Measurements from ENCODE around the gene ARID3C. TPM values are rescaled to one million over a fixed set of nuclear protein-coding genes. Genes with fewer than 3 reads are reported as not detected.

ARID3C gene, protein sequence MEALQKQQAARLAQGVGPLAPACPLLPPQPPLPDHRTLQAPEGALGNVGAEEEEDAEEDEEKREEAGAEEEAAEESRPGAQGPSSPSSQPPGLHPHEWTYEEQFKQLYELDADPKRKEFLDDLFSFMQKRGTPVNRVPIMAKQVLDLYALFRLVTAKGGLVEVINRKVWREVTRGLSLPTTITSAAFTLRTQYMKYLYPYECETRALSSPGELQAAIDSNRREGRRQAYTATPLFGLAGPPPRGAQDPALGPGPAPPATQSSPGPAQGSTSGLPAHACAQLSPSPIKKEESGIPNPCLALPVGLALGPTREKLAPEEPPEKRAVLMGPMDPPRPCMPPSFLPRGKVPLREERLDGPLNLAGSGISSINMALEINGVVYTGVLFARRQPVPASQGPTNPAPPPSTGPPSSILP
- under 1 TPM; 0.29 to 0.37 TPM for total RNA-seq

DNA sequence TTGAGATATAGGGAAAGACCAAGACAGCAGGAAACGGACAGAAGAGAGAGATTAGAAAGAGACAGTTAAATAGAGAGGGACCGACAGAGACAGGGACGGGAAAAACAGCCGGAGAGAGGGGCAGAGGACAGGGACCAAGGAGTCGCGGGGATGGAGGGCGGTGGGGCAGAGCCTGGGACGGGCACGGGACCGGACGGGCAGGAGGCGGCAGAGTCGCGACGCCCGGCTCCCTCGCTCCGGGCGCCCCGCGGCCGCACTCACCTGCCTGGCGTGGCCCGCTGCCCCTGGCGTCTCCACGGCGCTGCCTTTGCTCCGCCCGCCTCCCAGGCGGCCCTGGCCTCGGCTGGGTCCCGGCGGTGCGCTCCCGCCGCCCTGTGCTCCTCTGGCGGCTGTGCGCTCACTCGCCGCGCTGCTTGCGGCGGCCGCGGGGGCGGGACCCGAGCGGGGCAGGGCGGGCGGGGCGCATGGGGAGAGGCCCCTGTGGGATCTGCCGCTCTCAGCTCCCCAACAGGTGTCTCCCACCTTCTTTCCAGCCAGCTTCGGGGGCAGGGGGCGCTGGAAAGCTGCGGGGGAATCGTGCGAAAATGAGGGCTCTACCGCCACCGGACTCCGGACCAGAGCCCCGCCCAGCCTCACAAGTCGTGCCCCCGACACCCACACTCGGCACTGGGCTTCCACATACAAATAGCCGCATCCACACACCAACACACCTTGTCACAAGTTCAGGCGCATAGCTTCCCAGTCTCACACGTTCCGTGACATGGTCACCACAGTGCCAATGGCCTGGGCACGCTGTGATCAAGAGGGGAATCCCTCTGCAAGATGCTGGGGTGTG is at the start of gene ARID3C:
ARID3C (minus strand) TSS at position 411 of the 835 bp plus-strand sequence. CDS start 1,052 bp downstream, outside the sequence.
- Mint-ChIP-seq H3K9me3 (no peaks in the 10 kb centered on the region), H3K27me3 (ENCODE audit: low read depth) (peaks cover 53% of the 10 kb centered on the region), H3K4me1 (ENCODE audit: low read depth) (peaks cover 13% of the 10 kb centered on the region), H3K36me3 (ENCODE audit: low read depth) (no peaks in the 10 kb centered on the region), H3K4me3 (peak within 1 kb of the TSS; percentile 66), H3K27ac (no peak within 1 kb of the TSS)
- CTCF ChIA-PET = interaction anchor here (0.9 to 1.8 kb wide), 4 partner anchors 9 to 15 kb away, joined by 3 to 6 read pairs (median 4); partner anchors contain the start of genes DCTN3 and SIGMAR1
- intact Hi-C loops (cut with micrococcal nuclease) = no loop called here
- peak; percentile 34 for DNase-seq

DNA sequence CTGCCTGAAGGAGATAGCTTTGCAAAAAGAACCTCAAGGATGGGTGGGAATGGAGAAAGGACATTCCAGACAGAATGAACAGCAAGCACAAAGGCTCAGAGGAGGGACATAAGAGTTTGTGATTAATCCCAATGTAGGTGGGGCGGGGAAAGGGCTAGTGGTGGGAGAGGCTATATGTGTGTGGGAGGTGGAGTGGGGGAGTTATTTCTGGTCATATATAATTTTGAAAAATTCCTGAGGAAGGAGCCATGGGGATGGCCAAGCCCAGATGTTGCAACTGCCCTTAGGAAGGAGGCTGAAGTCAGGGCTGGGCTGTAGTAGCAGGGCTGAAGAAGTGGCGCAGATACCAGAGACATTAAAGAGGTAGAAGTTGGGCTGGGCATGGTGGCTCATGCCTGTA is 47.0 kb upstream of the ARID3C start:
- Mint-ChIP-seq H3K27ac (no peak overlapping the region), H3K4me1 (ENCODE audit: low read depth) (no peaks in the 10 kb centered on the region), H3K4me3 (no peak overlapping the region), H3K27me3 (ENCODE audit: low read depth) (no peaks in the 10 kb centered on the region), H3K9me3 (no peaks in the 10 kb centered on the region), H3K36me3 (ENCODE audit: low read depth) (no peaks in the 10 kb centered on the region)
- no peak for DNase-seq
- intact Hi-C loops (cut with micrococcal nuclease) = loop anchor here (1.0 kb wide), 1 partner anchor 26 kb away; no protein-coding TSS in a partner anchor
- CTCF ChIA-PET = interaction anchor here (0.6 to 5.7 kb wide), 7 partner anchors 8 to 53 kb away, joined by 3 to 65 read pairs (median 3); partner anchors contain the start of gene CCL21

DNA sequence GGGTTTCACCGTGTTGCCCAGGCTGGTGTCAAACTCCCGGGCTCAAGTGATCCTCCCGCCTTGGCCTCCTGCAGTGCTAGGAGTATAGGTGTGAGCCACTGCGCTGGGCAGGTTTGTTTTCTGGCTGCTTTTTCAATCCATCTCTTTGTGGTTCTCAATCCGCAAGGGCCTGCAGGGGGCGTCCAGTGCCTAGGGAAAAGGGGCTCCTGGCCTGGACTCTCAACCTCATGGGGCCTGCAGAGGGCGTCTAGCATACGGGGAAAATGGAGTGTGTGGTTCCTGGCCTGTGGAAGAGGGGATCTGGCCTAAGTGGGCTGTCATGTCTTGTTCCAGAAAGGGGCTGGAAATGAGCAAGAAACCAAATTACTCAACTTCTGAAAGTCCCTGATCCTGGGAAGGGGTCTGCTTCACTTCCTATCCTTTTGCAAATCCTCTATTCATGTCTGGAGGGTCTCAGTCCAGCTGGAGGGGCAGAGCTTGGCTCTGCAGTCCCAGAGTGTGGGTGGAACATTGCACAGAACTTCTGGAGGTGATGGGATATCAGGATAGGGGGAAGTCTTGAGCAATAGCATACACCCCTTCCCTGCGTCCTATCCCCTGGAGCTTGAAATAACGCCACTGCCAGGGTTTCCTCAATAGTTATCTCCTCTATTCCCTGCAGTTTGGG is 46.3 kb upstream of the ARID3C start:
- Mint-ChIP-seq H3K9me3 (peaks cover 4% of the 10 kb centered on the region), H3K4me3 (no peak overlapping the region), H3K36me3 (ENCODE audit: low read depth) (no peaks in the 10 kb centered on the region), H3K27me3 (ENCODE audit: low read depth) (no peaks in the 10 kb centered on the region), H3K4me1 (ENCODE audit: low read depth) (no peaks in the 10 kb centered on the region), H3K27ac (no peak overlapping the region)
- DNase-seq = peak; percentile 81
- CTCF ChIA-PET = interaction anchor here (0.9 to 5.7 kb wide), 7 partner anchors 8 to 34 kb away, joined by 3 to 65 read pairs (median 3); partner anchors contain the start of gene CCL21
- intact Hi-C loops (cut with micrococcal nuclease) = loop anchor here (1.0 kb wide), 1 partner anchor 27 kb away; no protein-coding TSS in a partner anchor

DNA sequence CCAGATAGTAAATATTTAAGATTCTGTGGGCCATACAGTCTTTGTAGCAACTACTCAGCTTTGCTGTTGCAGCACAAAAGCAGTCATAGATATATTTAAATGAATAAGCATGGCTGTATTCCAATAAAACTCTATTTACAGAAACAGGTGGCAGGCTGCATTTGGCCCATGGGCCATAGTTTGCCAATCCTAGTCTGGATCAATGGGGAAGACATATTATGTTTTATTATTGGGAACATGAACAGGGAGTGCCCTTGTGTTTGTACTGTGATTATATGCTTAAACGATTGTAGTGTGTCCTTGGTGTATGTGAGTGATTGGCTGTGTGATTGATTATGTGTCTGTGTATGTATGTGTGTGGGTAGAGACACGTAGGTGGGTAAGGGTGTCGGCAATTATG is 45.6 kb upstream of the ARID3C start:
- Mint-ChIP-seq H3K4me3 (no peak overlapping the region), H3K27ac (no peak overlapping the region), H3K27me3 (ENCODE audit: low read depth) (no peaks in the 10 kb centered on the region), H3K36me3 (ENCODE audit: low read depth) (peaks cover 3% of the 10 kb centered on the region), H3K9me3 (peaks cover 8% of the 10 kb centered on the region), H3K4me1 (ENCODE audit: low read depth) (no peaks in the 10 kb centered on the region)
- intact Hi-C loops (cut with micrococcal nuclease) = no loop called here
- CTCF ChIA-PET = interaction anchor here (1.5 to 5.7 kb wide), 2 partner anchors 26 to 28 kb away, joined by 4 to 65 read pairs; no protein-coding TSS in a partner anchor
- no peak for DNase-seq

- CTCF ChIA-PET = interaction anchor here (1.8 kb wide), 1 partner anchor 31 kb away, joined by 6 read pairs; no protein-coding TSS in a partner anchor
- peaks cover 10% of the 10 kb centered on the region for H3K36me3 Mint-ChIP-seq (ENCODE audit: low read depth)
- peaks cover 17% of the 10 kb centered on the region for H3K9me3 Mint-ChIP-seq
- no peak for DNase-seq
- H3K4me1 Mint-ChIP-seq (ENCODE audit: low read depth) = no peaks in the 10 kb centered on the region
- intact Hi-C loops (cut with micrococcal nuclease) = no loop called here
- H3K4me3 Mint-ChIP-seq = no peak overlapping the region
- H3K27me3 Mint-ChIP-seq (ENCODE audit: low read depth) = no peaks in the 10 kb centered on the region
- H3K27ac Mint-ChIP-seq = no peak overlapping the region
These were observed 42.4 kb upstream of the ARID3C start for GRCh38 chr9:34671307-34671706.

GRCh38 chr9:34669809-34670562 is 41.1 kb upstream of the ARID3C start:
- H3K4me3 Mint-ChIP-seq = no peak overlapping the region
- H3K27me3 Mint-ChIP-seq (ENCODE audit: low read depth) = no peaks in the 10 kb centered on the region
- peaks cover 5% of the 10 kb centered on the region for H3K4me1 Mint-ChIP-seq (ENCODE audit: low read depth)
- CTCF ChIA-PET = interaction anchor here (0.9 to 1.8 kb wide), 3 partner anchors 23 to 33 kb away, joined by 3 to 6 read pairs (median 3); partner anchors contain the start of gene GALT
- peaks cover 10% of the 10 kb centered on the region for H3K36me3 Mint-ChIP-seq (ENCODE audit: low read depth)
- H3K27ac Mint-ChIP-seq = no peak overlapping the region
- intact Hi-C loops (cut with micrococcal nuclease) = loop anchor here (10.0 kb wide), 2 partner anchors 935 to 1465 kb away; partner anchors contain the start of genes GLIPR2 and TESK1
- DNase-seq = no peak
- peaks cover 17% of the 10 kb centered on the region for H3K9me3 Mint-ChIP-seq

DNA sequence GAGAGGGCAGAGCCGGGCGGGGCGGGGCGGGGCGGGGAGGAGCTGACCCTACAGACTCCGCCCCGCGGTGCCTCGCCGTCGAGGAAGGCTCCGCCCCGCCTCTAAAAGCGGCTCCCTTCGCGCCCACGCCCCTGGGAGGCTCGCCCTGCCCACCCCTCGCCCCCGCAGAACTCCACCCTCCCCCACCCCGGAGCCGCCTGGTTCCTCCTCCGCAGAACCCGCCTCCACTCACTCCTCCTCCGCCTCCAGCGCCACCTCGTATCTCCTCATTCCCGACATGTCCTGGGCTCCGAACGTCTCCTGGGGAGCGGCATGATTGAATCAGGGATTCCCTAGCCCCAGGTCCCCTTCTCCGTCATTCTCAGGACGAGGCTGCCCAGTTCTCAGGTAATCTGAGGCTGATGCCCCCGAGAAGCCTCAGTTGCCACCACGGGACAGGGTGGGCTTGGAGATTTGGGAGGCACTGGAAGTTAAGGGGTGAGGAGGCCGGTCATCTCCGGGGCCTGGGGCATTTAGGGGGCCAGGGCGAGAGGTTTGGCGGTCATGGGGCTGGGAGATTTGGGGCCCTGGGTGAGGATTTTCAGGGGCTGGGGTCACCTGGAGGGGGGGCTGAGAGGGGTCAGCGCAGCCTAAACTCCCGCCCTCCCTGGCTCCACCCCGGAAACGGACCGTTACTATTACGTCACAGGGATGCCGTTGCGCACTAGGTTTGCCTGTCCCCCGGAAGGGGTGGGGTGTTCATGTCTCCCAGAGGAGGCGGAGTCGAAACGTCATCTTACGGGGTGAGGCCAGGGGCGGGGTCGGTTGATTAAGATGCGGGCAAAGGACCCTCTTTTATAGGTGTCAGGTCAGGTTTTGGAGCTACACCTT is 36.8 kb upstream of the ARID3C start:
- Mint-ChIP-seq H3K9me3 (peaks cover 17% of the 10 kb centered on the region), H3K27ac (peak overlapping the region; percentile 80), H3K27me3 (ENCODE audit: low read depth) (no peaks in the 10 kb centered on the region), H3K36me3 (ENCODE audit: low read depth) (peaks cover 10% of the 10 kb centered on the region), H3K4me1 (ENCODE audit: low read depth) (peaks cover 39% of the 10 kb centered on the region), H3K4me3 (peak overlapping the region; percentile 77)
- CTCF ChIA-PET = interaction anchor here (0.6 to 5.8 kb wide), 9 partner anchors 9 to 416 kb away, joined by 3 to 40 read pairs (median 4); partner anchors contain the start of genes GALT and SIGMAR1
- intact Hi-C loops (cut with micrococcal nuclease) = loop anchor here (1.0 to 10.0 kb wide), 7 partner anchors 19 to 1469 kb away; partner anchors contain the start of genes GALT, GLIPR2, RPP25L and SIGMAR1
- peak; percentile 93 for DNase-seq

DNA sequence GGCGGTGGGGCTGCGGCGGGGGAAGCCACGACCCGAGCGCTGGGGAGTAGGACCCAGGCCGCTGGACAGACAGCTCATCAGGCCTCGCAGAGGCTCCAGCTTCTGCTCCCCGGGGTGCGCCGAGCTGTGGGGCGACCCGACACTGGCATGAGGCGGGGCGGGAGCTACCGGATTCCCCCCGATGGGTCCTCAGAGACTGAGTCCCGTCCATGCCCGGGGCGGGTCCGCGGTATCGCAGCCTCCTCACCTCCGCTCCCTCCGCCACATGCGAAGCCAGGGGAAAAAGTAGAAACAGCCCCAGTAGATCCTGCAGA is 36.2 kb upstream of the ARID3C start:
- Mint-ChIP-seq H3K4me3 (peak overlapping the region; percentile 77), H3K36me3 (ENCODE audit: low read depth) (peaks cover 12% of the 10 kb centered on the region), H3K4me1 (ENCODE audit: low read depth) (peaks cover 41% of the 10 kb centered on the region), H3K27me3 (ENCODE audit: low read depth) (no peaks in the 10 kb centered on the region), H3K9me3 (peaks cover 13% of the 10 kb centered on the region), H3K27ac (no peak overlapping the region)
- CTCF ChIA-PET = interaction anchor here (0.6 to 5.8 kb wide), 9 partner anchors 9 to 416 kb away, joined by 3 to 40 read pairs (median 3); partner anchors contain the start of genes CCL21, GALT and SIGMAR1
- intact Hi-C loops (cut with micrococcal nuclease) = loop anchor here (1.0 to 10.0 kb wide), 7 partner anchors 19 to 1470 kb away; partner anchors contain the start of genes GALT, GLIPR2, RPP25L and SIGMAR1
- no peak for DNase-seq

- Mint-ChIP-seq H3K9me3 (peaks cover 9% of the 10 kb centered on the region), H3K4me3 (peak overlapping the region; percentile 77), H3K36me3 (ENCODE audit: low read depth) (peaks cover 10% of the 10 kb centered on the region), H3K4me1 (ENCODE audit: low read depth) (peaks cover 42% of the 10 kb centered on the region), H3K27ac (peak overlapping the region; percentile 52), H3K27me3 (ENCODE audit: low read depth) (no peaks in the 10 kb centered on the region)
- intact Hi-C loops (cut with micrococcal nuclease) = loop anchor here (1.0 to 10.0 kb wide), 10 partner anchors 18 to 1470 kb away; partner anchors contain the start of genes DNAJB5, GALT, GLIPR2 and RPP25L
- DNase-seq = peak; percentile 88
- CTCF ChIA-PET = interaction anchor here (0.7 to 5.8 kb wide), 12 partner anchors 8 to 51 kb away, joined by 3 to 40 read pairs (median 4); partner anchors contain the start of genes CCL21, GALT and SIGMAR1
These were observed 35.6 kb upstream of the ARID3C start for GRCh38 chr9:34664281-34665066.
